Neural cell (in vitro differentiated cells): ENCODE results near the gene CDC25B. TPM values are rescaled to one million over a fixed set of nuclear protein-coding genes. Genes with fewer than 3 reads are reported as not detected.

Experiments
- H2AFZ ChIP-seq: fragments of 200-600, 300-800 bp; sonication (generic), shearing (Covaris generic); 2 replicates; pipeline ENCODE4 v1.6.0; 2014; ENCODE audit warnings: low read depth, mild to moderate bottlenecking, antibody characterized with exemption, low read length, moderate library complexity
- H3F3A ChIP-seq: fragments of 200-600 bp; shearing (Covaris generic); 2 replicates; pipeline ENCODE4 v1.6.1; 2016; ENCODE audit warnings: mild to moderate bottlenecking, moderate library complexity, mixed read lengths, antibody characterized with exemption, low read length; ENCODE audit not compliant: insufficient read depth, poor library complexity, severe bottlenecking
- H3K27ac ChIP-seq: fragments of 200-600, 300-800 bp; sonication (generic), shearing (Covaris generic); 2 replicates; pipeline ENCODE4 v1.5.1; 2014; ENCODE audit warnings: mild to moderate bottlenecking, low read length, moderate library complexity
- H3K27me3 ChIP-seq: fragments of 300-800, 200-600 bp; sonication (generic), shearing (Covaris generic); 2 replicates; pipeline ENCODE4 v1.6.0; 2014; ENCODE audit warnings: mild to moderate bottlenecking, low read depth, low read length, moderate library complexity; ENCODE audit not compliant: insufficient read depth
- H3K36me3 ChIP-seq: fragments of 300-800, 200-600 bp; sonication (generic), shearing (Covaris generic); 2 replicates; pipeline ENCODE4 v1.5.1; 2014; ENCODE audit warnings: mild to moderate bottlenecking, antibody characterized with exemption, low read length, moderate library complexity; ENCODE audit not compliant: insufficient read depth
- H3K4me2 ChIP-seq: fragments of 300-800, 200-600 bp; sonication (generic), shearing (Covaris generic); 2 replicates; pipeline ENCODE4 v1.6.0; 2014; ENCODE audit warnings: mild to moderate bottlenecking, low read length
- H3K4me3 ChIP-seq: fragments of 300-800, 200-600 bp; sonication (generic), shearing (Covaris generic); 2 replicates; pipeline ENCODE4 v1.5.1; 2014; ENCODE audit warnings: mild to moderate bottlenecking, low read length, moderate library complexity
- H3K79me2 ChIP-seq: fragments of 200-600 bp; shearing (Covaris generic); replicated peaks from 2 replicates; pipeline ENCODE4 v1.6.0; 2014; ENCODE audit warnings: mild to moderate bottlenecking, low read length, moderate library complexity; ENCODE audit not compliant: insufficient read depth
- H3K9ac ChIP-seq: fragments of 300-800, 200-600 bp; sonication (generic), shearing (Covaris generic); 2 replicates; pipeline ENCODE4 v1.6.1; 2016; ENCODE audit warnings: mild to moderate bottlenecking, low read length, mixed read lengths
- H3K9me2 ChIP-seq: fragments of 200-600 bp; shearing (Covaris generic); 2 replicates; pipeline ENCODE4 v1.6.1; 2016; ENCODE audit warnings: mild to moderate bottlenecking, low read length, mixed read lengths; ENCODE audit not compliant: insufficient read depth
- H3K9me3 ChIP-seq: fragments of 200-600, 300-800 bp; sonication (generic), shearing (Covaris generic); 2 replicates; pipeline ENCODE4 v1.6.1; 2016; ENCODE audit warnings: mild to moderate bottlenecking, mixed run types, low read length, moderate library complexity, mixed read lengths
- H4K20me1 ChIP-seq: fragments of 200-600 bp; shearing (Covaris generic); 2 replicates; pipeline ENCODE4 v1.6.1; 2016; ENCODE audit warnings: mild to moderate bottlenecking, mixed run types; ENCODE audit not compliant: insufficient read depth
- CTCF ChIP-seq: fragments of 450-650 bp; IDR thresholded peaks from 2 replicates; pipeline ENCODE4 v1.5.1; 2014; ENCODE audit warnings: antibody characterized with exemption, mild to moderate bottlenecking, moderate library complexity; ENCODE audit not compliant: poor library complexity, severe bottlenecking
- EP300 ChIP-seq: fragments of 450-650 bp; conservative IDR thresholded peaks from 2 replicates; pipeline ENCODE4 v1.6.1; 2014; ENCODE audit warnings: antibody characterized with exemption, mild to moderate bottlenecking, moderate library complexity; ENCODE audit not compliant: poor library complexity, severe bottlenecking
- EZH2 ChIP-seq: fragments of 200-600, 300-800 bp; shearing (Covaris generic), sonication (generic); IDR thresholded peaks from 2 replicates; pipeline ENCODE4 v1.6.1; 2014; ENCODE audit warnings: antibody characterized with exemption, low read length, borderline replicate concordance, mild to moderate bottlenecking; ENCODE audit not compliant: insufficient read depth, poor library complexity, severe bottlenecking
- MXI1 ChIP-seq: fragments of 450-650 bp; conservative IDR thresholded peaks from 2 replicates; pipeline ENCODE4 v1.6.1; 2014; ENCODE audit warnings: antibody characterized with exemption, mild to moderate bottlenecking; ENCODE audit not compliant: poor library complexity, severe bottlenecking
- POLR2AphosphoS5 ChIP-seq: IDR thresholded peaks from 2 replicates; pipeline ENCODE4 v1.6.1; 2012
- RAD21 ChIP-seq: fragments of 450-650 bp; conservative IDR thresholded peaks from 2 replicates; pipeline ENCODE4 v1.6.1; 2014; ENCODE audit warnings: antibody characterized with exemption, mild to moderate bottlenecking, moderate library complexity
- REST ChIP-seq: IDR thresholded peaks from 2 replicates; pipeline ENCODE4 v1.6.1; 2012; ENCODE audit warnings: borderline replicate concordance
- SMC3 ChIP-seq: fragments of 450-650 bp; conservative IDR thresholded peaks from 2 replicates; pipeline ENCODE4 v1.6.1; 2014; ENCODE audit warnings: antibody characterized with exemption, mild to moderate bottlenecking, moderate library complexity; ENCODE audit not compliant: poor library complexity
- TAF1 ChIP-seq: IDR thresholded peaks from 2 replicates; pipeline ENCODE4 v1.6.1; 2012; ENCODE audit warnings: low read depth
- polyA plus RNA-seq: library from polyadenylated mRNA; depleted of rRNA; stranded (reverse); fragments of >200 nt; gene quantifications from 2 replicates; pipeline ENCODE4 v1.2.3, GENCODE V29; 2014

CDC25B gene
- polyA plus RNA-seq, 1 donor from 2014 or later = 26.5 TPM

GRCh38 chr20:3757268-3757667 lies 38.8 kb upstream of the CDC25B start:
- TF ChIP-seq RAD21 = no peak
- TF ChIP-seq CTCF = no peak
- no peak for TF ChIP-seq MXI1
- TF ChIP-seq EZH2 = no peak
- TF ChIP-seq EP300 = no peak
- no peak for TF ChIP-seq TAF1
- Histone ChIP-seq H3K4me3 (no peak overlapping the region), H3K79me2 (no peaks in the 10 kb centered on the region), H3K27me3 (peaks cover 3% of the 10 kb centered on the region), H3K4me2 (no peak overlapping the region), H2AFZ (no peak overlapping the region), H3F3A (no peaks in the 10 kb centered on the region), H3K27ac (no peak overlapping the region), H3K36me3 (no peaks in the 10 kb centered on the region), H3K9me2 (no peaks in the 10 kb centered on the region), H4K20me1 (no peaks in the 10 kb centered on the region), H3K9me3 (no peaks in the 10 kb centered on the region), H3K9ac (no peak overlapping the region)

- Histone ChIP-seq H2AFZ (no peak overlapping the region), H3K4me3 (no peak overlapping the region), H3K9me2 (no peaks in the 10 kb centered on the region), H3K27me3 (no peaks in the 10 kb centered on the region), H3K27ac (no peak overlapping the region), H3K4me2 (no peak overlapping the region), H3K36me3 (no peaks in the 10 kb centered on the region), H4K20me1 (no peaks in the 10 kb centered on the region), H3K79me2 (no peaks in the 10 kb centered on the region), H3F3A (no peaks in the 10 kb centered on the region), H3K9ac (no peak overlapping the region), H3K9me3 (no peaks in the 10 kb centered on the region)
- TF ChIP-seq RAD21 = no peak
- no peak for TF ChIP-seq CTCF
- no peak for TF ChIP-seq EZH2
- no peak for TF ChIP-seq REST
- no peak for TF ChIP-seq TAF1
- TF ChIP-seq POLR2AphosphoS5 = no peak
- no peak for TF ChIP-seq MXI1
- no peak for TF ChIP-seq EP300
- TF ChIP-seq SMC3 = no peak
Observed at GRCh38 chr20:3758566-3758965, 37.5 kb upstream of the CDC25B start.
